H9 (cell line): Measurements from ENCODE around the gene VAMP8. TPM values are rescaled to one million over a fixed set of nuclear protein-coding genes. Genes with fewer than 3 reads are reported as not detected.

ENCODE experiments used
- DNase-seq: peaks from one replicate; pipeline ENCODE4 v3.0.0-alpha.2; 2017
- H2AFZ ChIP-seq: one replicate; pipeline ENCODE4 v1.6.1; 2013; ENCODE audit warnings: mild to moderate bottlenecking, low read length, control low read depth, moderate library complexity
- H2AK5ac ChIP-seq: 2 replicates; pipeline ENCODE4 v1.6.1; 2013; ENCODE audit warnings: low read length, control low read depth, mixed read lengths; ENCODE audit not compliant: insufficient read length
- H2BK120ac ChIP-seq: one replicate; pipeline ENCODE4 v1.6.1; 2013; ENCODE audit warnings: low read depth, mild to moderate bottlenecking, low read length, control low read depth, inconsistent platforms; ENCODE audit not compliant: poor library complexity, severe bottlenecking
- H2BK12ac ChIP-seq: 2 replicates; pipeline ENCODE4 v1.6.1; 2013; ENCODE audit warnings: low read length, control low read depth, mixed read lengths, low read depth; ENCODE audit not compliant: insufficient read length
- H2BK15ac ChIP-seq: 2 replicates; pipeline ENCODE4 v1.6.1; 2013; ENCODE audit warnings: low read depth, low read length, control low read depth
- H2BK20ac ChIP-seq: one replicate; pipeline ENCODE4 v1.6.1; 2013; ENCODE audit warnings: low read depth, mild to moderate bottlenecking, low read length, control low read depth, inconsistent platforms; ENCODE audit not compliant: poor library complexity, severe bottlenecking
- H2BK5ac ChIP-seq: 2 replicates; pipeline ENCODE4 v1.6.1; 2013; ENCODE audit warnings: low read length, control low read depth, mixed read lengths; ENCODE audit not compliant: insufficient read length
- H3K14ac ChIP-seq: 2 replicates; pipeline ENCODE4 v1.6.1; 2013; ENCODE audit warnings: low read length, control low read depth; ENCODE audit not compliant: insufficient read depth
- H3K18ac ChIP-seq: 2 replicates; pipeline ENCODE4 v1.6.1; 2013; ENCODE audit warnings: low read depth, mild to moderate bottlenecking, mixed read lengths, low read length, control low read depth; ENCODE audit not compliant: insufficient read length
- H3K23ac ChIP-seq: 2 replicates; pipeline ENCODE4 v1.6.1; 2013; ENCODE audit warnings: low read length, control low read depth, mixed read lengths, low read depth; ENCODE audit not compliant: insufficient read length
- H3K23me2 ChIP-seq: 2 replicates; pipeline ENCODE4 v1.6.1; 2013; ENCODE audit warnings: low read depth, mild to moderate bottlenecking, mixed read lengths, low read length, control low read depth; ENCODE audit not compliant: insufficient read length, poor library complexity, severe bottlenecking
- H3K27ac ChIP-seq: 2 replicates; pipeline ENCODE4 v1.5.1; 2013; ENCODE audit warnings: low read length, control low read depth, mixed read lengths, low read depth; ENCODE audit not compliant: insufficient read length
- H3K27me3 ChIP-seq: 2 replicates; pipeline ENCODE4 v1.6.1; 2013; ENCODE audit warnings: low read length, control low read depth, inconsistent platforms; ENCODE audit not compliant: insufficient read depth
- H3K4ac ChIP-seq: 2 replicates; pipeline ENCODE4 v1.6.1; 2013; ENCODE audit warnings: low read depth, mild to moderate bottlenecking, control low read depth, inconsistent platforms, low read length, moderate library complexity
- H3K4me1 ChIP-seq: 2 replicates; pipeline ENCODE4 v1.6.1; 2013; ENCODE audit warnings: low read length, control low read depth, inconsistent platforms; ENCODE audit not compliant: insufficient read depth
- H3K4me2 ChIP-seq: 2 replicates; pipeline ENCODE4 v1.6.1; 2013; ENCODE audit warnings: low read length, control low read depth, mixed read lengths; ENCODE audit not compliant: insufficient read length, insufficient read depth
- H3K56ac ChIP-seq: 2 replicates; pipeline ENCODE4 v1.6.1; 2013; ENCODE audit warnings: low read depth, mild to moderate bottlenecking, mixed read lengths, low read length, control low read depth; ENCODE audit not compliant: insufficient read length
- H3K79me1 ChIP-seq: 2 replicates; pipeline ENCODE4 v1.6.1; 2013; ENCODE audit warnings: low read depth, mild to moderate bottlenecking, moderate library complexity, low read length, control low read depth, inconsistent platforms; ENCODE audit not compliant: insufficient read depth, poor library complexity, severe bottlenecking
- H3K79me2 ChIP-seq: 2 replicates; pipeline ENCODE4 v1.6.1; 2013; ENCODE audit warnings: low read length, control low read depth, inconsistent platforms; ENCODE audit not compliant: insufficient read depth
- H3K9ac ChIP-seq: 2 replicates; pipeline ENCODE4 v1.6.1; 2013; ENCODE audit warnings: low read length, control low read depth, mixed read lengths; ENCODE audit not compliant: insufficient read length; ENCODE audit errors: extremely low read depth
- H3K9me3 ChIP-seq: one replicate; pipeline ENCODE4 v1.6.1; 2013; ENCODE audit warnings: low read depth, low read length, inconsistent platforms; ENCODE audit not compliant: control insufficient read depth
- H3T11ph ChIP-seq: one replicate; pipeline ENCODE4 v1.6.1; 2013; ENCODE audit warnings: mild to moderate bottlenecking, low read length, control low read depth, inconsistent platforms
- H4K20me1 ChIP-seq: one replicate; pipeline ENCODE4 v1.6.1; 2013; ENCODE audit not compliant: control insufficient read depth, insufficient read length, insufficient read depth
- H4K5ac ChIP-seq: 2 replicates; pipeline ENCODE4 v1.6.1; 2013; ENCODE audit warnings: low read depth, mild to moderate bottlenecking, mixed read lengths, low read length, control low read depth; ENCODE audit not compliant: insufficient read length
- H4K8ac ChIP-seq: replicated peaks from 2 replicates; pipeline ENCODE4 v1.6.1; 2013; ENCODE audit warnings: low read length, control low read depth, mixed read lengths, low read depth; ENCODE audit not compliant: insufficient read length
- H4K91ac ChIP-seq: 2 replicates; pipeline ENCODE4 v1.6.1; 2013; ENCODE audit warnings: low read depth, mild to moderate bottlenecking, moderate library complexity, mixed read lengths, low read length, control low read depth; ENCODE audit not compliant: insufficient read length
- H3K27ac Mint-ChIP-seq, 3 experiments: 2 replicates in 2 of 3; 3 replicates in 1 of 3; pipeline ENCODE4 v1.8.0; 2020 to 2021; ENCODE audit warnings: mixed read lengths in 3 of 3, mild to moderate bottlenecking in 1 of 3, moderate library complexity in 1 of 3
- H3K27me3 Mint-ChIP-seq: 2 replicates; pipeline ENCODE4 v1.8.0; 2021; ENCODE audit warnings: low read depth, mild to moderate bottlenecking, moderate library complexity, mixed read lengths
- H3K36me3 Mint-ChIP-seq, 3 experiments: 2 replicates in 2 of 3; 3 replicates in 1 of 3; pipeline ENCODE4 v1.8.0; 2020 to 2021; ENCODE audit warnings: low read depth in 3 of 3, mixed read lengths in 3 of 3; ENCODE audit not compliant: insufficient read depth in 1 of 3
- H3K4me1 Mint-ChIP-seq, 2 experiments: 2 replicates each; pipeline ENCODE4 v1.8.0; 2020; ENCODE audit warnings: mixed read lengths in 2 of 2
- H3K4me3 Mint-ChIP-seq, 2 experiments: 2 replicates in 1 of 2; 3 replicates in 1 of 2; pipeline ENCODE4 v1.8.0; 2020 to 2021; ENCODE audit warnings: mild to moderate bottlenecking in 2 of 2, mixed read lengths in 2 of 2, moderate library complexity in 1 of 2
- H3K9me3 Mint-ChIP-seq, 2 experiments: 2 replicates in 1 of 2; 3 replicates in 1 of 2; pipeline ENCODE4 v1.8.0; 2020; ENCODE audit warnings: mild to moderate bottlenecking in 2 of 2, mixed read lengths in 2 of 2, moderate library complexity in 1 of 2
- CTCF ChIP-seq: fragments of 200-600 bp; sonication (generic); conservative IDR thresholded peaks from 3 replicates; pipeline ENCODE4 v1.8.0; 2021; ENCODE audit warnings: antibody characterized with exemption, mild to moderate bottlenecking
- WGBS: extraction: QIAGEN DNeasy Blood & Tissue Kit; methylation state at CpG from one replicate; pipeline ENCODE4 v1.1.7; 2013; ENCODE audit warnings: missing lambda C conversion rate, low lambda C conversion rate, mixed read lengths; ENCODE audit not compliant: insufficient read length; ENCODE audit errors: extremely low coverage; 5-methylcytosine and 5-hydroxymethylcytosine counted together
- total RNA-seq: library from RNA; stranded (reverse); gene quantifications from 2 replicates; pipeline ENCODE4 v1.2.1, GENCODE V29; 2021

VAMP8 gene
- total RNA-seq, 1 experiment from 2014 or later, result 33.4 TPM

- H3K27ac ChIP-seq, result no peak overlapping the region
Measured at GRCh38 chr2:85548608-85548900, 28.8 kb upstream of the VAMP8 start.

More at GRCh38 chr2:85548608-85548900, 28.8 kb upstream of the VAMP8 start:
- no peaks in the 10 kb centered on the region for H4K20me1 ChIP-seq
- H3K14ac ChIP-seq, result no peak overlapping the region
- H3K27ac Mint-ChIP-seq, result no peak overlapping the region
- no peak overlapping the region for H4K91ac ChIP-seq
- H3K4me2 ChIP-seq, result no peak overlapping the region
- H2BK12ac ChIP-seq, result no peak overlapping the region
- no peak overlapping the region for H2BK20ac ChIP-seq
- no peaks in the 10 kb centered on the region for H3K79me1 ChIP-seq
- no peak overlapping the region for H4K8ac ChIP-seq
- H3K27me3 ChIP-seq, result no peaks in the 10 kb centered on the region
- no peak overlapping the region for H3K56ac ChIP-seq
- no peak overlapping the region for H4K5ac ChIP-seq
- H3K23me2 ChIP-seq, result no peaks in the 10 kb centered on the region
- H3K9me3 Mint-ChIP-seq, result no peaks in the 10 kb centered on the region
- H3K18ac ChIP-seq, result no peak overlapping the region
- no peaks in the 10 kb centered on the region for H3K9me3 ChIP-seq
- no peak overlapping the region for H3K23ac ChIP-seq
- H3K4me3 Mint-ChIP-seq, result no peak overlapping the region
- peaks cover 2 to 13% of the 10 kb centered on the region in 2 experiments; a peak in 2 of 4 replicates for H3K4me1 Mint-ChIP-seq
- no peak overlapping the region for H2AK5ac ChIP-seq
- no peak overlapping the region for H3T11ph ChIP-seq
- no peak overlapping the region for H2BK120ac ChIP-seq
- no peak overlapping the region for H2BK15ac ChIP-seq
- no peak overlapping the region for H3K9ac ChIP-seq
- DNase-seq, result no peak
- no peak overlapping the region for H2AFZ ChIP-seq
- WGBS, result no CpG with 5 or more reads among the region's 2 CpGs
- no peaks in the 10 kb centered on the region for H3K79me2 ChIP-seq
- H3K27me3 Mint-ChIP-seq, result no peaks in the 10 kb centered on the region; the same call in 1 of the 2 replicates
- no peak overlapping the region for H3K4ac ChIP-seq
- H3K4me1 ChIP-seq, result no peaks in the 10 kb centered on the region
- no peak for TF ChIP-seq CTCF
- peaks cover 19 to 71% (median 53%) of the 10 kb centered on the region in 3 experiments; a peak in 6 of 7 replicates for H3K36me3 Mint-ChIP-seq
- H2BK5ac ChIP-seq, result no peak overlapping the region
